Neural crest cell (in vitro differentiated cells): ENCODE data around the gene PACRG. TPM values are rescaled to one million over a fixed set of nuclear protein-coding genes. Genes with fewer than 3 reads are reported as not detected.
A peak's percentile ranks its signal among the peaks of the same experiment; 100 is the strongest.

Source experiments
- DNase-seq: peaks from one replicate; pipeline ENCODE4 v3.0.0; 2021; ENCODE audit warnings: low read depth, mixed read lengths, low spot score
- H3K27ac Mint-ChIP-seq: one replicate; pipeline ENCODE4 v1.8.0; 2021; ENCODE audit warnings: mild to moderate bottlenecking, mixed read lengths; ENCODE audit not compliant: unreplicated experiment
- H3K27me3 Mint-ChIP-seq: 2 replicates; pipeline ENCODE4 v1.8.0; 2021; ENCODE audit warnings: low read depth, mild to moderate bottlenecking, mixed read lengths
- H3K36me3 Mint-ChIP-seq: 2 replicates; pipeline ENCODE4 v1.8.0; 2021; ENCODE audit warnings: low read depth, mild to moderate bottlenecking, mixed read lengths
- H3K4me1 Mint-ChIP-seq: 2 replicates; pipeline ENCODE4 v1.8.0; 2021; ENCODE audit warnings: mixed read lengths
- H3K4me3 Mint-ChIP-seq: one replicate; pipeline ENCODE4 v1.8.0; 2021; ENCODE audit warnings: mild to moderate bottlenecking, mixed read lengths
- H3K9me3 Mint-ChIP-seq: 2 replicates; pipeline ENCODE4 v1.8.0; 2021; ENCODE audit warnings: mixed read lengths
- total RNA-seq: library from RNA; stranded (reverse); gene quantifications from 2 replicates; pipeline ENCODE4 v1.2.1, GENCODE V29; 2021
- TF ChIP-seq, protein P1 (sequence below): fragments of 200-600 bp; sonication (generic); conservative IDR thresholded peaks from 2 replicates; pipeline ENCODE4 v1.5.0; 2021; ENCODE audit warnings: antibody characterized with exemption, mild to moderate bottlenecking

Gene PACRG
- total RNA-seq, 1 donor from 2014 or later = 1.8 TPM

- no peak for DNase-seq
- H3K27ac Mint-ChIP-seq = no peak overlapping the region
- H3K4me3 Mint-ChIP-seq = no peak overlapping the region
- H3K36me3 Mint-ChIP-seq = peaks cover 4% of the 10 kb centered on the region
- H3K4me1 Mint-ChIP-seq = peaks cover 22% of the 10 kb centered on the region
- peaks cover 1% of the 10 kb centered on the region for H3K9me3 Mint-ChIP-seq
- H3K27me3 Mint-ChIP-seq = no peaks in the 10 kb centered on the region
- TF ChIP-seq, protein P1, sequence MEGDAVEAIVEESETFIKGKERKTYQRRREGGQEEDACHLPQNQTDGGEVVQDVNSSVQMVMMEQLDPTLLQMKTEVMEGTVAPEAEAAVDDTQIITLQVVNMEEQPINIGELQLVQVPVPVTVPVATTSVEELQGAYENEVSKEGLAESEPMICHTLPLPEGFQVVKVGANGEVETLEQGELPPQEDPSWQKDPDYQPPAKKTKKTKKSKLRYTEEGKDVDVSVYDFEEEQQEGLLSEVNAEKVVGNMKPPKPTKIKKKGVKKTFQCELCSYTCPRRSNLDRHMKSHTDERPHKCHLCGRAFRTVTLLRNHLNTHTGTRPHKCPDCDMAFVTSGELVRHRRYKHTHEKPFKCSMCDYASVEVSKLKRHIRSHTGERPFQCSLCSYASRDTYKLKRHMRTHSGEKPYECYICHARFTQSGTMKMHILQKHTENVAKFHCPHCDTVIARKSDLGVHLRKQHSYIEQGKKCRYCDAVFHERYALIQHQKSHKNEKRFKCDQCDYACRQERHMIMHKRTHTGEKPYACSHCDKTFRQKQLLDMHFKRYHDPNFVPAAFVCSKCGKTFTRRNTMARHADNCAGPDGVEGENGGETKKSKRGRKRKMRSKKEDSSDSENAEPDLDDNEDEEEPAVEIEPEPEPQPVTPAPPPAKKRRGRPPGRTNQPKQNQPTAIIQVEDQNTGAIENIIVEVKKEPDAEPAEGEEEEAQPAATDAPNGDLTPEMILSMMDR = no peak
Observed at GRCh38 chr6:163200289-163200688, 472.5 kb downstream of the PACRG start.

DNA sequence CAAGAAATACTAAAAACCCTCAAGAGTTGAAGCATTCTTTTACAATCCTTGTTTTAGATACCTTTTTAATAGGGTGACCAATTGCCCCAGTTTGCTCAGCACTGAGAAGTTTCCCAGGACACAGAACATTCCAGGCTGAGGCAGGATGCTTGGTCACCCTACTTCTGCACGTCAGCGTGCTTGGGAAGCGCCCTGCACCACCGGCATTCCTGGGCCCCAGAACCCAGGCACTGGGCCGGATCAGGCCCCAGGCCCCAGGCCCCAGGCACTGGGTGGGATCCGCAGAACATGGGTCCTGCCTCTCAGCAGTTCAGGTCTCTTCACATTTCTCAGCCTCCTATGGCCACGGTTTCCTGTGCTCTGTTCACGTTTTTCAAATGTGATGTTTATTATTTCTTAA, 472.9 kb downstream of the PACRG start:
- Mint-ChIP-seq H3K9me3 (peaks cover 4% of the 10 kb centered on the region), H3K36me3 (peaks cover 7% of the 10 kb centered on the region), H3K27ac (no peak overlapping the region), H3K4me1 (peaks cover 22% of the 10 kb centered on the region), H3K4me3 (no peak overlapping the region), H3K27me3 (no peaks in the 10 kb centered on the region)
- no peak for DNase-seq
- TF ChIP-seq, protein P1 = no peak

DNA sequence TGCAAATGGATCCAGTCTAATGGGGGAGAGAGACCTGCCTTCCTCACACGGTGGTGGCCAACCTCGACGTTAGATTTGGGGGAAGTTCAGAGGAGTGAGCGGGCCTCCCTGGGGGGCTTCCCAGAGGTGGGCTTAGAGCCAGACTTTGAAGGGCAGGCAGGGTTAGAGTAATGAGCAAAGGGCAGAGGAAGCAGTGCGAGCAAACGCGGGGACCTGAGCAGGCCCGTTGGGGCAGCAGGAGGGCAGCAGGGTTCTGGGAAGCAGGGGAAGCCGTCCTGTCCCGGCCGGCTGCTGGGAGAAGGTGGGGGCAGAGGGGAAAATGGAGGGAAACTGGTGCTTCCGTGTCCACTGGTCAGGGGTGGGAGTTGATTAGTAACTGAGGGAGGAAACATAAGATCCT, 474.1 kb downstream of the PACRG start:
- TF ChIP-seq, protein P1 = no peak
- DNase-seq = no peak
- H3K36me3 Mint-ChIP-seq = peaks cover 7% of the 10 kb centered on the region
- H3K27me3 Mint-ChIP-seq = no peaks in the 10 kb centered on the region
- peak overlapping the region; percentile 69 for H3K27ac Mint-ChIP-seq
- peaks cover 17% of the 10 kb centered on the region for H3K4me1 Mint-ChIP-seq
- H3K9me3 Mint-ChIP-seq = peaks cover 6% of the 10 kb centered on the region
- no peak overlapping the region for H3K4me3 Mint-ChIP-seq

- TF ChIP-seq, protein P1 = no peak
- Mint-ChIP-seq H3K36me3 (peaks cover 9% of the 10 kb centered on the region), H3K27me3 (no peaks in the 10 kb centered on the region), H3K4me1 (no peaks in the 10 kb centered on the region), H3K27ac (no peak overlapping the region), H3K9me3 (peaks cover 10% of the 10 kb centered on the region), H3K4me3 (no peak overlapping the region)
- no peak for DNase-seq
Observed at GRCh38 chr6:163206196-163206595, 478.4 kb downstream of the PACRG start.

GRCh38 chr6:163207431-163208383, 479.9 kb downstream of the PACRG start:
- Mint-ChIP-seq H3K36me3 (peaks cover 17% of the 10 kb centered on the region), H3K9me3 (peaks cover 19% of the 10 kb centered on the region), H3K4me3 (no peak overlapping the region), H3K27me3 (no peaks in the 10 kb centered on the region), H3K4me1 (no peaks in the 10 kb centered on the region), H3K27ac (no peak overlapping the region)
- DNase-seq = no peak
- TF ChIP-seq, protein P1 = no peak
